HCT116 (cell line): Measurements from ENCODE around the gene SMOC1.

Source experiments
- ATF3 ChIP-seq: IDR thresholded peaks from 2 replicates; pipeline ENCODE4 v1.6.1; 2012
- CEBPB ChIP-seq: IDR thresholded peaks from 2 replicates; pipeline ENCODE4 v1.6.1; 2012; ENCODE audit warnings: low read depth
- ELF1 ChIP-seq: IDR thresholded peaks from 2 replicates; pipeline ENCODE4 v1.6.1; 2012; ENCODE audit warnings: low read depth, borderline replicate concordance
- MAX ChIP-seq: IDR thresholded peaks from 2 replicates; pipeline ENCODE4 v1.6.1; 2012
- POLR2A ChIP-seq: IDR thresholded peaks from 2 replicates; pipeline ENCODE4 v1.7.0; 2011; ENCODE audit warnings: borderline replicate concordance; ENCODE audit not compliant: insufficient read depth, insufficient read length; ENCODE audit errors: extremely low read depth
- SP1 ChIP-seq: IDR thresholded peaks from 2 replicates; pipeline ENCODE4 v1.6.1; 2012; ENCODE audit warnings: low read depth
- ZNF274 ChIP-seq: fragments of 200-500 bp; sonication (Bioruptor generic); IDR thresholded peaks from 2 replicates; pipeline ENCODE4 v1.6.1; 2014; ENCODE audit warnings: mild to moderate bottlenecking, low read depth, low read length, inconsistent platforms
- TF ChIP-seq, protein P1 (sequence below), 3 experiments: fragments of 200-600 bp in 1 of 3; sonication (generic) in 1 of 3; IDR thresholded peaks in 2 of 3; conservative IDR thresholded peaks in 1 of 3; 2 replicates each; pipeline ENCODE4 v1.5.1; 2012 to 2017; ENCODE audit warnings: low read depth in 2 of 3, low read length in 2 of 3, antibody characterized with exemption in 1 of 3, borderline replicate concordance in 1 of 3, control low read depth in 1 of 3, mild to moderate bottlenecking in 1 of 3, mixed read lengths in 1 of 3, mixed run types in 1 of 3, moderate library complexity in 1 of 3; ENCODE audit not compliant: insufficient read depth in 1 of 3

GRCh38 chr14:69955855-69956845 lies 76.9 kb downstream of the SMOC1 start:
- TF ChIP-seq, protein P1, sequence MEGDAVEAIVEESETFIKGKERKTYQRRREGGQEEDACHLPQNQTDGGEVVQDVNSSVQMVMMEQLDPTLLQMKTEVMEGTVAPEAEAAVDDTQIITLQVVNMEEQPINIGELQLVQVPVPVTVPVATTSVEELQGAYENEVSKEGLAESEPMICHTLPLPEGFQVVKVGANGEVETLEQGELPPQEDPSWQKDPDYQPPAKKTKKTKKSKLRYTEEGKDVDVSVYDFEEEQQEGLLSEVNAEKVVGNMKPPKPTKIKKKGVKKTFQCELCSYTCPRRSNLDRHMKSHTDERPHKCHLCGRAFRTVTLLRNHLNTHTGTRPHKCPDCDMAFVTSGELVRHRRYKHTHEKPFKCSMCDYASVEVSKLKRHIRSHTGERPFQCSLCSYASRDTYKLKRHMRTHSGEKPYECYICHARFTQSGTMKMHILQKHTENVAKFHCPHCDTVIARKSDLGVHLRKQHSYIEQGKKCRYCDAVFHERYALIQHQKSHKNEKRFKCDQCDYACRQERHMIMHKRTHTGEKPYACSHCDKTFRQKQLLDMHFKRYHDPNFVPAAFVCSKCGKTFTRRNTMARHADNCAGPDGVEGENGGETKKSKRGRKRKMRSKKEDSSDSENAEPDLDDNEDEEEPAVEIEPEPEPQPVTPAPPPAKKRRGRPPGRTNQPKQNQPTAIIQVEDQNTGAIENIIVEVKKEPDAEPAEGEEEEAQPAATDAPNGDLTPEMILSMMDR (IDR thresholded peaks at IDR 0.05 in 2 of 3, conservative IDR thresholded peaks at IDR 0.05 in 1 of 3; ENCODE audit: borderline replicate concordance in 1 of 3, insufficient read depth in 1 of 3, low read depth in 2 of 3, low read length in 2 of 3) = no peak
- no peak for TF ChIP-seq SP1
- TF ChIP-seq ELF1 = no peak
- TF ChIP-seq POLR2A = no peak
- no peak for TF ChIP-seq MAX
- no peak for TF ChIP-seq ATF3
- no peak for TF ChIP-seq ZNF274
- no peak for TF ChIP-seq CEBPB
